Panc1 (cell line): ENCODE results near the gene CARMIL1. TPM values are rescaled to one million over a fixed set of nuclear protein-coding genes. Genes with fewer than 3 reads are reported as not detected.

Experiments
- ATAC-seq: fragments of 200-7000 bp; cut with Tn5 transposase; 2 replicates; pipeline ENCODE4 v1.9.1; 2020; ENCODE audit warnings: mild to moderate bottlenecking, moderate library complexity
- BruUV-seq: library from RNA; stranded (reverse); fragments of 400-500 nt; replicated peaks from 2 replicates; lab custom pipeline; 2021; lab: Mats Ljungman, UMichigan
- CTCF ChIA-PET: fragments of 300-600 bp; sonication (Branson Sonifier 250); formaldehyde crosslinking; loops from one replicate; lab custom pipeline; 2022; ENCODE audit warnings: antibody characterized with exemption; lab: Charles Lee
- POLR2A ChIA-PET: fragments of 300-600 bp; sonication (Branson Sonifier 250); formaldehyde crosslinking; loops from one replicate; lab custom pipeline; 2022; ENCODE audit warnings: antibody characterized with exemption; lab: Charles Lee
- DNase-seq: peaks from one replicate; pipeline ENCODE4 v3.0.0-alpha.2; 2010; ENCODE audit warnings: low read depth, low spot score
- H3K27ac ChIP-seq: 2 replicates; pipeline ENCODE4 v1.5.1; 2011; ENCODE audit warnings: mild to moderate bottlenecking, low read length, inconsistent platforms
- H3K27me3 ChIP-seq: fragments of 200-500 bp; sonication (Bioruptor generic); 2 replicates; pipeline ENCODE4 v1.6.0; 2014; ENCODE audit warnings: low read length, inconsistent platforms; ENCODE audit not compliant: control insufficient read depth, insufficient read depth
- H3K36me3 ChIP-seq: fragments of 200-500 bp; sonication (Bioruptor generic); 2 replicates; pipeline ENCODE4 v1.5.1; 2014; ENCODE audit warnings: inconsistent platforms, mild to moderate bottlenecking, low read length, moderate library complexity; ENCODE audit not compliant: control insufficient read depth, insufficient read depth
- H3K4me1 ChIP-seq: 2 replicates; pipeline ENCODE4 v1.5.1; 2011; ENCODE audit warnings: inconsistent platforms, mild to moderate bottlenecking, low read length, moderate library complexity; ENCODE audit not compliant: control insufficient read depth, insufficient read depth
- H3K4me3 ChIP-seq, 2 experiments: 2 replicates each; pipeline ENCODE4 v1.5.1; 2011 to 2012; ENCODE audit warnings: low read depth in 2 of 2, low read length in 2 of 2, mild to moderate bottlenecking in 2 of 2, inconsistent platforms in 1 of 2, moderate library complexity in 1 of 2
- H3K9me3 ChIP-seq: fragments of 200-500 bp; sonication (Bioruptor generic); 2 replicates; pipeline ENCODE4 v1.5.1; 2014; ENCODE audit warnings: low read depth, mild to moderate bottlenecking, inconsistent platforms, low read length, moderate library complexity; ENCODE audit not compliant: control insufficient read depth, insufficient read depth
- CTCF ChIP-seq: fragments of 450-650 bp; IDR thresholded peaks from 2 replicates; pipeline ENCODE4 v1.5.1; 2017; ENCODE audit warnings: mild to moderate bottlenecking
- POLR2AphosphoS5 ChIP-seq: IDR thresholded peaks from 2 replicates; pipeline ENCODE4 v1.6.1; 2012; ENCODE audit warnings: mild to moderate bottlenecking, low read depth, low read length, moderate library complexity
- REST ChIP-seq, 2 experiments: IDR thresholded peaks; 2 replicates each; pipeline ENCODE4 v1.6.1; 2011 to 2012; ENCODE audit warnings: low read depth in 2 of 2, control low read depth in 1 of 2, low read length in 1 of 2, mild to moderate bottlenecking in 1 of 2, moderate library complexity in 1 of 2; ENCODE audit not compliant: insufficient read depth in 1 of 2
- SIN3A ChIP-seq: IDR thresholded peaks from 2 replicates; pipeline ENCODE4 v1.6.1; 2012; ENCODE audit warnings: low read depth, mild to moderate bottlenecking, low read length, moderate library complexity, borderline replicate concordance; ENCODE audit not compliant: insufficient read depth
- TCF7L2 ChIP-seq: IDR thresholded peaks from 2 replicates; pipeline ENCODE4 v1.6.1; 2011; ENCODE audit warnings: mild to moderate bottlenecking, low read depth, low read length, inconsistent platforms
- in situ Hi-C: cut with HindIII; loops from 2 replicates; pipeline ENCODE4 v1.10.0; 2016; ENCODE audit warnings: low sequenced_read_pairs, low pct_unique_long_range_greater_than_20kb
- intact Hi-C: fragments of 100-400 bp; cut with micrococcal nuclease; formaldehyde crosslinking; loops from one replicate; pipeline ENCODE4 v1.10.0; 2022; ENCODE audit not compliant: unreplicated experiment
- total RNA-seq: library from RNA; stranded (reverse); gene quantifications from one replicate; pipeline ENCODE4 v1.2.1, GENCODE V29; 2021; ENCODE audit not compliant: unreplicated experiment

The CARMIL1 gene
- total RNA-seq, 1 experiment from 2014 or later, result 4.0 TPM

- Histone ChIP-seq H3K4me1 (no peaks in the 10 kb centered on the region), H3K9me3 (no peaks in the 10 kb centered on the region), H3K36me3 (no peaks in the 10 kb centered on the region), H3K27me3 (no peaks in the 10 kb centered on the region), H3K4me3 (no peak overlapping the region), H3K27ac (no peak overlapping the region)
- in situ Hi-C loops, result no loop called here
- ATAC-seq (no peak), DNase-seq (no peak)
- BruUV-seq, result no TSS peak
- POLR2A ChIA-PET, result no interaction called here
- intact Hi-C loops, result no loop called here
- CTCF ChIA-PET, result interaction anchor here (0.6 kb wide), 1 partner anchor 135 kb away, joined by 4 read pairs; no protein-coding TSS in a partner anchor
- TF ChIP-seq REST (IDR thresholded peaks at IDR 0.05; ENCODE audit: insufficient read depth in 1 of 2, low read depth in 2 of 2, low read length in 1 of 2), result no peak
- TF ChIP-seq TCF7L2, result no peak
- no peak for TF ChIP-seq CTCF
- no peak for TF ChIP-seq SIN3A
- no peak for TF ChIP-seq POLR2AphosphoS5
Observed at GRCh38 chr6:25399885-25400284, 120.7 kb downstream of the CARMIL1 start.

GRCh38 chr6:25401711-25402110 lies 122.5 kb downstream of the CARMIL1 start:
- Histone ChIP-seq H3K27me3 (no peaks in the 10 kb centered on the region), H3K36me3 (no peaks in the 10 kb centered on the region), H3K4me3 (no peak overlapping the region), H3K27ac (no peak overlapping the region), H3K9me3 (no peaks in the 10 kb centered on the region), H3K4me1 (no peaks in the 10 kb centered on the region)
- DNase-seq (no peak), ATAC-seq (no peak)
- CTCF ChIA-PET, result interaction anchor here (0.6 kb wide), 1 partner anchor 77 kb away, joined by 8 read pairs; no protein-coding TSS in a partner anchor
- in situ Hi-C loops (no loop called here), intact Hi-C loops (no loop called here)
- POLR2A ChIA-PET, result no interaction called here
- TF ChIP-seq POLR2AphosphoS5 (no peak), CTCF (no peak), REST (IDR thresholded peaks at IDR 0.05; ENCODE audit: insufficient read depth in 1 of 2, low read depth in 2 of 2, low read length in 1 of 2) (no peak), TCF7L2 (no peak), SIN3A (no peak)
- no TSS peak for BruUV-seq
